GM21447 (cell line): ENCODE results near the gene ULK2.

Source experiments
- ATAC-seq: cut with Tn5 transposase; IDR thresholded peaks from one replicate; pipeline ENCODE4 v1.9.1; 2021; ENCODE audit not compliant: unreplicated experiment

Gene ULK2

DNA sequence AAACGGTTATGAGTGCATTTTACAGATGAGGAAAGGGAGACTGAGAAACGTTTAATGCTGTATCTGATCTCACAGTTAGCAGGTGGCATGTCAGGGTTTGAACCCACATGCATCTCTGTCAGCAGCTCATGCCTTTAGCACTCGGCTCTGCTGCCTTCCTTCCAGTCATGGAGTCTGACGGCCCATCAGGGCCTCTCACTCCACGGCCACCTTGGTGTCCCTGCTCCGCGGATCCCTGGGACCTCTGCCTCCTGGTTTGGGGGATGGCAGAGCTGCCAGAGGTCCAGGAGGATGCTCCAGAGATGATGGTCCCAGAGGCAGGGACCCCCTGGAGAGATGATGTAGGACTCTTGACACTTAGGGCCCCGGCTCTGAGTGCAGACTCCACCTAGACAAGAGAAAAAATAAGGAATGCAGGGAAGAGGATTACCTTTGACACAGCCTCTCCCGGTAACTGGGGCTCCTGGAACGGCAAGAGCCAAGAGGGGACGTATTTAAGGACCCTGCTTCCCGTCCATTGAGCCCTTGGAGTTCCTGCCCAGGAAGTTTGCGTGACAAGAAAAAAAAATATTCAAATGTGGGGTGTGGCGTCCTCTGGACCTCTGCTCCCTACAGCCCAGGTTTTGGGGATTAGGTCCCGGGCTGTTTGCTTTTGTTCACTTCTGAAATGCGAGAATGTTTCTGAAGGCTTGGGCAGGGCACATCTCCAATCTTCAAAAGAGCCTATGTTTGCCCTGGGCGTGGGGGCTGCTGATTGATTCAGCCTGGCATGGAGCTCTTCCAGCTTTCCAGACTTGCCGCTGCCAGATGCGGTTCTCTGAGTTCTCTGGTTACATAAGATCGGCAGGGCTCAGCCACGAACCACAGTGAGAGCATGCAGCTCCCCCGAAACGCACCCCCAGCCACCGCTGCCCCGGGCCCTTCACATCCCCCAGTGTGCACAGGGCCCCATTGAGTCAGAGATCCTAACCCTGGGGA lies 119.6 kb downstream of the ULK2 start, which contains the start of gene ALDH3A1:
Gene ALDH3A1, minus strand, starts transcription at position 470 of the 978 bp plus-strand sequence. CDS start 3,169 bp downstream, outside the sequence.
- no peak for ATAC-seq

- ATAC-seq = no peak
These were observed 120.5 kb downstream of the ULK2 start for GRCh38 chr17:19747159-19747719.

DNA sequence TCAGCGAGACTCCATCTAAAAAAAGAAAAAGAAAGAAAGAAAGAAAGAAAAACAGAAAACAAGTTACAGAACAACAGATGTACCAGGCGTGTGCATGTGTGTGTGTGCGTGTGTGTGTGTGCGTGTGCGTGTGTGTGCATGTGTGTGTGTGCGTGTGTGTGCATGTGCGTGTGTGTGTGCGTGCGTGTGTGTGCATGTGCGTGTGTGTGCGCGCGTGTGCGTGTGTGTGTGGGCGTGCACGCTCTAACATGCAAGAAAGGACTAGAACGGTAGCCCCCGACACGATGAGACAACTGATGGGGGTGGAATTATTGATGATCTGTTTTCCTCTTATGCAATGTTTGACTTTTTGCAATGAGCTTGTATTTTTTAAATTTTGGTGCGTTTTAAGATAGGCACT lies 121.2 kb downstream of the ULK2 start:
- ATAC-seq = no peak

DNA sequence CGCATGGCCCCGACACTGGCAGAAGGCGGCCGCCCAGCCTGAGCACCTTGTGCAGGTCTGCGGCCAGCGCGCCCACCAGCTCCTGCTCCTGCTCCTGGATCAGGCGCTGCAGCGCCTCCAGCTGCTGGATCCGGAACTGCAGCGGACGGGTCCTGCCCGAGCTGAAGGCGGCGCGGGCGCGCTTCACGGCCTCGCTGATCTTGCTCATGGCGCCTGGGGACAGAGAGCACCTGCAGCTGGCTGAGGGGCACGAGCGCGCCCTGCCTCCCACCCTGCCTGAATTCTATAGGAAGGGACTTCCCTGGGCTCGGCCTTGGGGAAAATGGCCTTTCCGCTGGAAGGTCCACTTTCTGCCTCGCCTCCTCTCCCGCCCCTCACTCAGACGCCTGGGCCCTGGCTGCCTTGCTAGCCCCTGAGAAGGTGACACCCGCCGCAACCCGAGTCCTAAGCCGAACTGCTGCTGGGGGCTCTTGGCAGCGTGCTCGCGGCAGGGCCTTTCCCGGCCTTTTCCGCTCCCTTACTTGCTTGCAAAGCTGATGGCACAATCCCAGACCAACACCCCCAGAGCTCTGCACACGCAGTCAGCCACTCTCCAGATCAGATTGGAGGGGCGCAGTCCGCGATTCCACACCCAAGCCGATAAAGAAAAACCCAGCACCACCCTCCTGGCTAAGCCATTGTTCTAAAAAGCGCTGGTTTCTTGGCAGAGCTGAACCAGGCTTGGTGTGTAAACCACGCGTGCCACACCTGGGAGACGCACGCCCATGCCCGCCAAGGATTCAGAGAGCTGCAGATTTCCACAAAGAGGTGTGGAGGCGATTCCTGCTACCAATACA lies 122.6 kb downstream of the ULK2 start:
- ATAC-seq = no peak

GRCh38 chr17:19744492-19744891 lies 123.2 kb downstream of the ULK2 start:
- ATAC-seq = no peak

GRCh38 chr17:19743101-19744100 lies 124.3 kb downstream of the ULK2 start:
- no peak for ATAC-seq

GRCh38 chr17:19742495-19742894 lies 125.2 kb downstream of the ULK2 start:
- no peak for ATAC-seq

- ATAC-seq = no peak
These were observed 125.8 kb downstream of the ULK2 start for GRCh38 chr17:19741832-19742457.

DNA sequence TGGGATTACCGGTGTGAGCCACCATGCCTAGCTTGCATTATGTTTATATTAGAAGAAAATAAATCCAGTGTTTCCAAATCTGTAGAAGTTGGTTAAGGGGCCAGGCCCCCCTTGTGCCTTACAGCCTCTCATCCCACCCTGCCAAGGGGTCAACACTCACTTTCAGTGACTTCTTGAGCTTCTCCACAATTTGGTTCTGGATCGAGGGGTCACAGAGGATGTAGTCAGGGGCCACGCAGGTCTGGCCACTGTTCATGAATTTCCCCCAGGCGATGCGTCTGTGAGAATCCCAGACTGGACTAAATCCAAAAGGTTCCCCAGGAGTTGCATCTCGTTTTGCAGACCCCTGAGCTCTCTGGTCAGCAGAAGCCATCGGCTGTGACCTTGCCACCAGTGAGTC lies 126.8 kb downstream of the ULK2 start:
- ATAC-seq = no peak

DNA sequence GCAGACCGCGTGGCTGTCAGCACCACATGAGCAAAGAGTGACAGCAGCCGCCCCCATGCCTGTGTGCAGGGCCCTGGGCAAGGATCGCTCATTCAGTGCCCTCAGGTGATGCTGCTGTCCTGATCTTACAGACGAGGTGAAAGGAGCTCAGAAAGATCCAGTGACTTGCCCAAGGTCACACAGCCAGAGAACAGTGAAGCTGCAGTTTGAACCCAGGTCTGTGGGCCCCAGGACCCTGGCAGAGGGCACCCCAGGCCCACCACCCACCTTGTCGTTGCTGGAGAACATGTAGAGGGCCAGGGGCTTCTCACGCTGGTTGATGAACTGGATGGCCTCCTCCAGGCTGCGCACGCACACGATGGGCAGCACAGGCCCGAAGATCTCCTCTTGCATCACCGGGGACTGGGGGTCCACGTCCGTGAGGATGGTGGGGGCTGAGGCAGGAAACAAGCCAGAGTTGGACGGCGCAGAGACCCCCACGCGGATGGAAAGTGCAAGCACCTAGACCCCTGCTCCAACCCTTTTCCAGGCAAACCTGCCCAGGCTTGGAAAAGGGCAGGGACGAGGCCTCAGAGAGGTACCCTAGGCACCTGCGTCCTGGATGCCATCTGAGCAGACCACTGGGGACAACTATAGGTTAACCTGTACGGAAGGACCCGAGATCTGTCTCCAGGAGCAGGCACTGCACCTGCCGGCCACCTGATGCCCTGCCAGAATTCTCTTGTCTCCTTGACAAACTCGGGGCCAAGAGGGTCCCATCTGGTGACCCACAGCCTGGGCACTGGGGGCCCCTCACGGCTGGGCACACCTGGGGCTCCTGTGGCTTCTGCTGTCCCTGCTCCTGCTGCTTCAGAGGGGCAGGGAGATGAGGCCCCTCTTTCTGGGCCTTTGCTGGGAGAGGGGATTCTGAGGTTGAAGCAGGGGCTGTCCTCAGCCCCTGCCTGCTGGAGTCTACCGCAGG lies 128.2 kb downstream of the ULK2 start:
- ATAC-seq = no peak

DNA sequence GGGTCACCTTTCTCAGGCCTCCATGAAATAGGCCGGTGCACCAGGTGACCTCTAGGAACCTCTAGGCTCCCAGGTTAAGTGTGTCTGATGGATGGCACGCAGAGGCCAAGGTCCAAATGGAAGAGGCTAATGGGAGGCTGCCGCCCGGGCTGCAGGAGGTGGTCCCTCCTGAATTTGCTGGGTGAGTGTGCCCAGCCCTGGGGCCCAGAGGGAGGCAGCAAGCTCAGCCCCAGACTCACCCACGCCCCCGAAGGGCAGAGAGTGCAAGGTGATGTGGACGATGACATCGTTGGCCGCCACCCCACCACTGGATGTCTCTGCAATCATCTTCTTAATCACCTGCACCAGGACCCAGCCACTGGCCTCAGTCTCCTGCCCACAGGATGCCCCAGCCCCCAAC lies 129.0 kb downstream of the ULK2 start:
- no peak for ATAC-seq

GRCh38 chr17:19738073-19738449 lies 129.7 kb downstream of the ULK2 start:
- ATAC-seq = no peak

DNA sequence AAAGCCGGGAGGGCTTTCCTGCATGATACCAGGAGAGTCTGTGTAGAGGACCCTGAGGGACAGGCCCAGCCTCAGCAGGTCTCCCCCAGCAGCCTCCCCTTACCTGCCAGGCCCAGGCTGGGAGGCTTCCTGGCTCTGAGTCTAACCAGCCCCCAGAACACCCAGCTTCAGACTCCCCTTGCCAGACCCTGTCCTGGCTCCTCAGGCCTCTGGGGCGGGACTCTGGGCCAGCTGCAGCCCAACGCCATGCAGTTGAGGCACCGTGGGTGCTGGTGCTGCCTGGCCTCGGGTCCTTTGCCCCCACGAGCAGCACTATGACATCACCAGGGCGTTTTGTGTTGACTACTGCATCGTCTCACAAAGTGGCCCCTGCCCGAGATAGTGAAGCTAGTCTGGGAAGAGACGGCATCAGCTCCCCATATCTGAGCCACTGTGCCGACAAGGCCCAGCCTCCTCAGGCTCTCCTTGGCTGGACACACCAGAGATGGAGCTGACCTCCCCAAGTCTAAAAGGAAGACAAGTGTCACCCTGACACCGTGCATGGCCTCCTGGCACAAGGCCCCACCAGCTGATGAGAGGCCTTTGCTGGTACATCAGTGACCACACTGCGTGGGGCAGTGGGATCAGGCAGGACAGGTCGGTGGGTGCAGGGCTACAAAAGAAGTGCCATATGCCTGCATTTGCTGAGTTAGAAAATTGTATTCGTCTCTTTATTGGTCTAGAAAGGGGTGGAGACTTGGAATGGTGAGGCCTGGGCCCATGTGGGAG lies 130.2 kb downstream of the ULK2 start:
- no peak for ATAC-seq

GRCh38 chr17:19736071-19736470 lies 131.7 kb downstream of the ULK2 start:
- ATAC-seq = no peak

- no peak for ATAC-seq
These were observed 133.7 kb downstream of the ULK2 start for GRCh38 chr17:19733953-19734526.

DNA sequence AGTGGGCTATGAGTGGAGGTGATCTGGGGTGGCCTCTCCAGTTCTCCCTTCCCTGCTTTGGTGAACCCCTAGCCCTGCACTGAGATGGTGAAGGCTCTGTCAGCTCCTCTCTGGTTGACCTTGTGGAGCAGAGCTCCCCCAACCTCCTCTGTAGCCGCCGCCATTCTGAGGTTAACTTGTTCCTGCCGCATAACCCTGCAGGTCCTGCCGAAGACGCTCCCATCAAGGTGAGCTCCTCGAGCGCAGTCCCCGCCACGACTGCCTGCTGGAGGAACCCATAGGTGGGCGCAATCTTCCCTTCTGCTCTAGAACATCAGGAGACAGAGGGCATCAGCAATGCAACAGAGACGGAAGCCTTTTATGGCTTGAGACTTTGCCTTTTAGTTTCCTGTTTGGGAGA lies 136.1 kb downstream of the ULK2 start:
- ATAC-seq = no peak

GRCh38 chr17:19730843-19731242 lies 136.9 kb downstream of the ULK2 start:
- ATAC-seq = no peak

DNA sequence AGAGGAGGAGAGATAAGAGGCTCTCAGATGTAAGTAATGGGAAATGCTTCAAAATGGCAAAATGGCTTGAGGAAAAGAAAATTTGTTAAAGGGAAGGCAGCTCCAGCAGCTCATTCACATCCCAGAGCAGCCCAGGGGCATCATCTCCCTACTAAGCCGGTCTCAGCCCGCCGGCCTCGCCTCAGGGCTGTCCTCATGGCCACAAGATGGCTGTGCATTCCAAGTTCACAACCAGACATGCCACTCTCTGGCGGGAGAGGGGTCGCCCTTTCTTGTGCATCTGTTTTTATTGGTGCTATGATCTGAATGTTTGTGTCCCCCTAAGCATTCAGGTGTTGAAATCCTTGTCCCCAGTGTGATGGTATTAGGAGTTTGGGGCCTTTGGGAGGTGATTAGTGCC lies 137.8 kb downstream of the ULK2 start:
- ATAC-seq = no peak
